ENCODE data around the gene ADAMTS18. TPM values are rescaled to one million over a fixed set of nuclear protein-coding genes. Genes with fewer than 3 reads are reported as not detected.

Gene ADAMTS18
- total RNA-seq, 1 donor from 2014 or later, result 2.5 TPM

DNA sequence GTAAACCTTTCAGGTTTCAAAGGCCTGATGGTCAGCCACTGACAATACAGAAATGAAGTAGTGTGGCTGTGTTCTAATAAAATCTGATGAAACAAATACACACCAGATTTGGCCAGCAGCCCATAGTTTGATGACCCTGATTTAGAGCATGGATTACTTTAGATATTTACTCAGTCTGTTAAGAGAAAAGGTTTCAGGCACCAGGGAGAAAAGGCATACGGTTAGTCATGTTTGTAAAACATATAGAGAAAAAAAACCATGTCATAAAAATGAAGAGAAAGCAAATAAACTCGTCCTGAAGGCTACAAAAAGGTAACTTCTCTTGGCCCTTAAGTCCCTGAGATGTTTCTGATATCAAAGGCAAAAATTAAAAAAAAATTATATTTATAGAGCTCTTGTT is 112.1 kb downstream of the ADAMTS18 start:
- TF ChIP-seq, protein P1, sequence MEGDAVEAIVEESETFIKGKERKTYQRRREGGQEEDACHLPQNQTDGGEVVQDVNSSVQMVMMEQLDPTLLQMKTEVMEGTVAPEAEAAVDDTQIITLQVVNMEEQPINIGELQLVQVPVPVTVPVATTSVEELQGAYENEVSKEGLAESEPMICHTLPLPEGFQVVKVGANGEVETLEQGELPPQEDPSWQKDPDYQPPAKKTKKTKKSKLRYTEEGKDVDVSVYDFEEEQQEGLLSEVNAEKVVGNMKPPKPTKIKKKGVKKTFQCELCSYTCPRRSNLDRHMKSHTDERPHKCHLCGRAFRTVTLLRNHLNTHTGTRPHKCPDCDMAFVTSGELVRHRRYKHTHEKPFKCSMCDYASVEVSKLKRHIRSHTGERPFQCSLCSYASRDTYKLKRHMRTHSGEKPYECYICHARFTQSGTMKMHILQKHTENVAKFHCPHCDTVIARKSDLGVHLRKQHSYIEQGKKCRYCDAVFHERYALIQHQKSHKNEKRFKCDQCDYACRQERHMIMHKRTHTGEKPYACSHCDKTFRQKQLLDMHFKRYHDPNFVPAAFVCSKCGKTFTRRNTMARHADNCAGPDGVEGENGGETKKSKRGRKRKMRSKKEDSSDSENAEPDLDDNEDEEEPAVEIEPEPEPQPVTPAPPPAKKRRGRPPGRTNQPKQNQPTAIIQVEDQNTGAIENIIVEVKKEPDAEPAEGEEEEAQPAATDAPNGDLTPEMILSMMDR (IDR thresholded peaks at IDR 0.05; ENCODE audit: insufficient read depth, low read depth, low read length), result no peak
- no peak for TF ChIP-seq EZH2 (IDR thresholded peaks at IDR 0.05; ENCODE audit: insufficient read depth, low read length)
- Histone ChIP-seq H3K4me3 (ENCODE audit: insufficient read depth, low read depth, low read length) (no peak overlapping the region), H3K9ac (ENCODE audit: low read length) (no peak overlapping the region), H3K4me1 (ENCODE audit: insufficient read depth, low read length) (no peaks in the 10 kb centered on the region), H3K79me2 (ENCODE audit: insufficient read depth, low read length) (no peaks in the 10 kb centered on the region), H3K27me3 (ENCODE audit: insufficient read depth, low read length) (no peaks in the 10 kb centered on the region), H3K4me2 (ENCODE audit: low read length) (no peak overlapping the region), H3K27ac (ENCODE audit: low read depth, low read length) (no peak overlapping the region), H3K9me3 (ENCODE audit: insufficient read depth, low read depth, low read length) (no peaks in the 10 kb centered on the region), H3K36me3 (ENCODE audit: insufficient read depth, low read length) (no peaks in the 10 kb centered on the region), H4K20me1 (ENCODE audit: insufficient read depth, low read length) (no peaks in the 10 kb centered on the region), H2AFZ (ENCODE audit: low read depth, low read length) (no peak overlapping the region)
- H3K4me3 Mint-ChIP-seq (ENCODE audit: unreplicated experiment), result no peak overlapping the region
- DNase-seq (ENCODE audit: low read depth), result no peak
- no peaks in the 10 kb centered on the region for H3K36me3 Mint-ChIP-seq (ENCODE audit: low read depth, unreplicated experiment)
- H3K9me3 Mint-ChIP-seq (ENCODE audit: unreplicated experiment), result no peaks in the 10 kb centered on the region
- FAIRE-seq, result no peak
- H3K27me3 Mint-ChIP-seq (ENCODE audit: low read depth, unreplicated experiment), result no peaks in the 10 kb centered on the region
- no peaks in the 10 kb centered on the region for H3K4me1 Mint-ChIP-seq (ENCODE audit: low read depth, unreplicated experiment)
- H3K27ac Mint-ChIP-seq (ENCODE audit: unreplicated experiment), result no peak overlapping the region

DNA sequence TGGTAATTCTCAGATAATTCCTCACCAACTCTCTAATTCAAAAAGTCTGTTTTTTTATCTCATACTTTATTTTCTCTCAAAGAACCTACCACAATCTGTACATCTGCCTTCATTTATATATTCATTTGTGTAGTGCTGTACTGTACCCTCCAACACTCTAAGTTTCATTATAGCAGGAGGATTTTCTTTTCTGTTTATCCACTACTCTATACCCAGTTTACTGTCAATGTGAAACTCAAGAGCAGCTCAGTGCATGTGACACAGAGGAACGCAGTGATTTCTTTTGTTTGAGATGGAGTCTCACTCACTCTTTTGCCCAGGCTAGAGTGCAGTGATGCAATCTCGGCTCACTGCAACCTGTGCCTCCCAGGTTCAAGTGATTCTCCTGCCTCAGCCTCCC is 117.8 kb downstream of the ADAMTS18 start:
- FAIRE-seq, result no peak
- H3K9me3 ChIP-seq (ENCODE audit: insufficient read depth, low read depth, low read length), result no peaks in the 10 kb centered on the region
- no peak for DNase-seq (ENCODE audit: low read depth)
- no peak overlapping the region for H3K4me3 ChIP-seq (ENCODE audit: insufficient read depth, low read depth, low read length)
- H3K36me3 Mint-ChIP-seq (ENCODE audit: low read depth, unreplicated experiment), result no peaks in the 10 kb centered on the region
- no peak overlapping the region for H3K4me3 Mint-ChIP-seq (ENCODE audit: unreplicated experiment)
- no peak overlapping the region for H3K9ac ChIP-seq (ENCODE audit: low read length)
- H4K20me1 ChIP-seq (ENCODE audit: insufficient read depth, low read length), result no peaks in the 10 kb centered on the region
- no peaks in the 10 kb centered on the region for H3K79me2 ChIP-seq (ENCODE audit: insufficient read depth, low read length)
- no peak overlapping the region for H2AFZ ChIP-seq (ENCODE audit: low read depth, low read length)
- H3K27me3 Mint-ChIP-seq (ENCODE audit: low read depth, unreplicated experiment), result no peaks in the 10 kb centered on the region
- no peaks in the 10 kb centered on the region for H3K36me3 ChIP-seq (ENCODE audit: insufficient read depth, low read length)
- H3K4me1 Mint-ChIP-seq (ENCODE audit: low read depth, unreplicated experiment), result no peaks in the 10 kb centered on the region
- no peak overlapping the region for H3K27ac Mint-ChIP-seq (ENCODE audit: unreplicated experiment)
- TF ChIP-seq, protein P1 (IDR thresholded peaks at IDR 0.05; ENCODE audit: insufficient read depth, low read depth, low read length), result no peak
- TF ChIP-seq EZH2 (IDR thresholded peaks at IDR 0.05; ENCODE audit: insufficient read depth, low read length), result no peak
- no peaks in the 10 kb centered on the region for H3K4me1 ChIP-seq (ENCODE audit: insufficient read depth, low read length)
- H3K27ac ChIP-seq (ENCODE audit: low read depth, low read length), result no peak overlapping the region
- H3K4me2 ChIP-seq (ENCODE audit: low read length), result no peak overlapping the region
- H3K9me3 Mint-ChIP-seq (ENCODE audit: unreplicated experiment), result no peaks in the 10 kb centered on the region
- no peaks in the 10 kb centered on the region for H3K27me3 ChIP-seq (ENCODE audit: insufficient read depth, low read length)

DNA sequence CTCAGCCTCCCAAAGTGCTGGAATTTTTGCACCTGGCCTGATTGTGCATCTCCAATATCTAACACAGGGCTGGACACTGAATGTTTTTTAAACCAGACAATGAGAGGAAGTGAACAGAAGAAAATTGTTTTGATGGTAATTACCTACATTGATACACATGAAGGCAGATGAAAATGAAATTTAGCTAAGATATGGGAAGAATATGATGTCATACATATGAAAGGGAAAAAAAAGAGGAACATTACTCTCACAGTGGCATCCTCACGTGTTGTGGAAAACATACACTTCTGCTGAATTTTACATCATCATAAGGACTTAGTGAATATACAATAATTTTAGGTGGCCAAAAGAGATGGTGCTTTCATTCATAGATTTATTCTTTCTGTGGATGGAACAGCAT is 124.0 kb downstream of the ADAMTS18 start:
- no peaks in the 10 kb centered on the region for H3K9me3 Mint-ChIP-seq (ENCODE audit: unreplicated experiment)
- FAIRE-seq, result no peak
- peaks cover 10% of the 10 kb centered on the region for H3K4me1 ChIP-seq (ENCODE audit: insufficient read depth, low read length)
- peaks cover 9% of the 10 kb centered on the region for H3K4me1 Mint-ChIP-seq (ENCODE audit: low read depth, unreplicated experiment)
- H3K9ac ChIP-seq (ENCODE audit: low read length), result no peak overlapping the region
- no peak overlapping the region for H3K4me3 ChIP-seq (ENCODE audit: insufficient read depth, low read depth, low read length)
- H3K4me2 ChIP-seq (ENCODE audit: low read length), result no peak overlapping the region
- no peaks in the 10 kb centered on the region for H3K27me3 ChIP-seq (ENCODE audit: insufficient read depth, low read length)
- H3K36me3 ChIP-seq (ENCODE audit: insufficient read depth, low read length), result no peaks in the 10 kb centered on the region
- no peaks in the 10 kb centered on the region for H3K9me3 ChIP-seq (ENCODE audit: insufficient read depth, low read depth, low read length)
- H2AFZ ChIP-seq (ENCODE audit: low read depth, low read length), result no peak overlapping the region
- DNase-seq (ENCODE audit: low read depth), result no peak
- no peaks in the 10 kb centered on the region for H3K27me3 Mint-ChIP-seq (ENCODE audit: low read depth, unreplicated experiment)
- no peaks in the 10 kb centered on the region for H3K79me2 ChIP-seq (ENCODE audit: insufficient read depth, low read length)
- H4K20me1 ChIP-seq (ENCODE audit: insufficient read depth, low read length), result no peaks in the 10 kb centered on the region
- no peaks in the 10 kb centered on the region for H3K36me3 Mint-ChIP-seq (ENCODE audit: low read depth, unreplicated experiment)
- no peak overlapping the region for H3K4me3 Mint-ChIP-seq (ENCODE audit: unreplicated experiment)
- no peak overlapping the region for H3K27ac Mint-ChIP-seq (ENCODE audit: unreplicated experiment)
- TF ChIP-seq, protein P1 (IDR thresholded peaks at IDR 0.05; ENCODE audit: insufficient read depth, low read depth, low read length), result no peak
- TF ChIP-seq EZH2 (IDR thresholded peaks at IDR 0.05; ENCODE audit: insufficient read depth, low read length), result no peak
- no peak overlapping the region for H3K27ac ChIP-seq (ENCODE audit: low read depth, low read length)
